Neuronal stem cell (in vitro differentiated cells): ENCODE measurements around the gene MEF2A.

Source experiments
- DNase-seq: peaks from one replicate; pipeline ENCODE4 v3.0.0-alpha.2; 2013; ENCODE audit warnings: low spot score
- H2AFZ ChIP-seq: one replicate; pipeline ENCODE4 v1.6.1; 2013; ENCODE audit warnings: mild to moderate bottlenecking, low read length, inconsistent platforms
- H2AK5ac ChIP-seq: 2 replicates; pipeline ENCODE4 v1.6.1; 2013; ENCODE audit warnings: low read depth, mild to moderate bottlenecking, inconsistent platforms, low read length, moderate library complexity, mixed read lengths
- H2BK120ac ChIP-seq: 2 replicates; pipeline ENCODE4 v1.6.1; 2013; ENCODE audit warnings: low read depth, mild to moderate bottlenecking, inconsistent platforms, low read length, moderate library complexity, mixed read lengths
- H2BK12ac ChIP-seq: one replicate; pipeline ENCODE4 v1.6.1; 2013; ENCODE audit warnings: low read length, inconsistent platforms
- H2BK15ac ChIP-seq: 2 replicates; pipeline ENCODE4 v1.6.1; 2013; ENCODE audit warnings: mild to moderate bottlenecking, low read length, inconsistent platforms, mixed read lengths
- H2BK5ac ChIP-seq: one replicate; pipeline ENCODE4 v1.6.1; 2013; ENCODE audit warnings: inconsistent platforms, mild to moderate bottlenecking, low read length, moderate library complexity
- H3K14ac ChIP-seq: one replicate; pipeline ENCODE4 v1.6.1; 2013; ENCODE audit warnings: low read length, inconsistent platforms
- H3K18ac ChIP-seq: 2 replicates; pipeline ENCODE4 v1.6.1; 2013; ENCODE audit warnings: low read length, inconsistent platforms
- H3K23ac ChIP-seq: 2 replicates; pipeline ENCODE4 v1.6.1; 2013; ENCODE audit warnings: low read depth, mild to moderate bottlenecking, mixed read lengths, low read length, inconsistent platforms; ENCODE audit not compliant: poor library complexity
- H3K27ac ChIP-seq: replicated peaks from 3 replicates; pipeline ENCODE4 v1.5.1; 2013; ENCODE audit warnings: low read length, inconsistent platforms
- H3K27me3 ChIP-seq, 3 experiments: 2 replicates each; pipeline ENCODE4 v1.6.1; 2013; ENCODE audit warnings: low read length in 3 of 3, mild to moderate bottlenecking in 2 of 3, inconsistent platforms in 1 of 3, low read depth in 1 of 3, mixed read lengths in 1 of 3, moderate library complexity in 1 of 3; ENCODE audit not compliant: control insufficient read depth in 3 of 3, insufficient read depth in 3 of 3
- H3K36me3 ChIP-seq, 2 donors: replicated peaks in 1 of 2; 2 replicates each; pipeline ENCODE4 v1.6.1; 2013; ENCODE audit warnings: low read length in 2 of 2; ENCODE audit not compliant: control insufficient read depth in 2 of 2, insufficient read depth in 2 of 2
- H3K4ac ChIP-seq: 2 replicates; pipeline ENCODE4 v1.6.1; 2013; ENCODE audit warnings: inconsistent platforms, mild to moderate bottlenecking, low read length, moderate library complexity
- H3K4me1 ChIP-seq, 2 donors: 1 replicate in 1 of 2; 2 replicates in 1 of 2; pipeline ENCODE4 v1.6.1; 2013; ENCODE audit warnings: low read length in 2 of 2, low read depth in 1 of 2; ENCODE audit not compliant: control insufficient read depth in 2 of 2, insufficient read depth in 1 of 2
- H3K4me2 ChIP-seq: one replicate; pipeline ENCODE4 v1.6.1; 2013; ENCODE audit warnings: mild to moderate bottlenecking, low read length, inconsistent platforms; ENCODE audit not compliant: insufficient read depth, poor library complexity, severe bottlenecking
- H3K4me3 ChIP-seq, 2 donors: 2 replicates each; pipeline ENCODE4 v1.5.1; 2013; ENCODE audit warnings: low read length in 2 of 2, mild to moderate bottlenecking in 2 of 2, inconsistent platforms in 1 of 2, moderate library complexity in 1 of 2
- H3K79me1 ChIP-seq: one replicate; pipeline ENCODE4 v1.6.1; 2013; ENCODE audit warnings: low read depth, mild to moderate bottlenecking, inconsistent platforms, low read length, moderate library complexity
- H3K9ac ChIP-seq: one replicate; pipeline ENCODE4 v1.6.1; 2013; ENCODE audit warnings: mild to moderate bottlenecking, low read depth, low read length, inconsistent platforms; ENCODE audit not compliant: poor library complexity
- H3K9me3 ChIP-seq, 2 donors: replicated peaks in 1 of 2; 2 replicates each; pipeline versions ENCODE3 to v1.6.1; 2013; ENCODE audit warnings: low read length in 2 of 2, mild to moderate bottlenecking in 2 of 2, inconsistent platforms in 1 of 2, low read depth in 1 of 2, mixed read lengths in 1 of 2, moderate library complexity in 1 of 2; ENCODE audit not compliant: control insufficient read depth in 2 of 2, insufficient read depth in 1 of 2
- H4K8ac ChIP-seq: one replicate; pipeline ENCODE4 v1.6.1; 2013; ENCODE audit warnings: low read depth, mild to moderate bottlenecking, inconsistent platforms, low read length, moderate library complexity
- H4K91ac ChIP-seq: one replicate; pipeline ENCODE4 v1.6.1; 2013; ENCODE audit warnings: low read length, low read depth, mild to moderate bottlenecking, inconsistent platforms; ENCODE audit not compliant: poor library complexity
- WGBS, 2 donors: extraction: QIAGEN DNeasy Blood & Tissue Kit; methylation state at CpG; one replicate each; pipeline ENCODE4 v1.1.7; 2013; ENCODE audit warnings: missing lambda C conversion rate in 2 of 2, mixed read lengths in 1 of 2; ENCODE audit not compliant: insufficient read length in 2 of 2, insufficient replicate concordance in 1 of 2; ENCODE audit errors: extremely low coverage in 2 of 2; 5-methylcytosine and 5-hydroxymethylcytosine counted together

Gene MEF2A

GRCh38 chr15:99702895-99703602, 137.3 kb downstream of the MEF2A start:
- Histone ChIP-seq H2BK15ac (no peak overlapping the region), H3K9ac (no peak overlapping the region), H3K4me3 (no peak overlapping the region), H3K4me1 (peaks cover 0 to 5% of the 10 kb centered on the region in 2 donors), H3K14ac (no peak overlapping the region), H2BK5ac (no peak overlapping the region), H3K4ac (no peak overlapping the region), H3K4me2 (no peak overlapping the region), H2BK120ac (no peak overlapping the region), H4K8ac (no peak overlapping the region), H3K9me3 (no peaks in the 10 kb centered on the region), H3K36me3 (peaks cover 0 to 20% of the 10 kb centered on the region in 2 donors), H4K91ac (no peak overlapping the region), H3K18ac (no peak overlapping the region), H2AK5ac (no peak overlapping the region), H2BK12ac (no peak overlapping the region), H2AFZ (no peak overlapping the region), H3K23ac (no peak overlapping the region), H3K27ac (no peak overlapping the region), H3K27me3 (no peaks in the 10 kb centered on the region), H3K79me1 (no peaks in the 10 kb centered on the region)
- DNase-seq, result no peak
- no CpG with 5 or more reads among the region's 4 CpGs for WGBS, 2 donors

GRCh38 chr15:99703603-99704443, 138.0 kb downstream of the MEF2A start:
- no peak overlapping the region for H3K4me3 ChIP-seq
- H2BK5ac ChIP-seq, result no peak overlapping the region
- no peak overlapping the region for H2AFZ ChIP-seq
- no peak overlapping the region for H3K4ac ChIP-seq
- no peak overlapping the region for H3K27ac ChIP-seq
- no peak overlapping the region for H2BK15ac ChIP-seq
- no peak overlapping the region for H3K14ac ChIP-seq
- H3K18ac ChIP-seq, result no peak overlapping the region
- no peaks in the 10 kb centered on the region for H3K9me3 ChIP-seq
- peaks cover 0 to 5% of the 10 kb centered on the region in 2 donors for H3K4me1 ChIP-seq
- H4K91ac ChIP-seq, result no peak overlapping the region
- H2BK120ac ChIP-seq, result no peak overlapping the region
- H3K4me2 ChIP-seq, result no peak overlapping the region
- no peak overlapping the region for H3K23ac ChIP-seq
- no peak for DNase-seq
- no peak overlapping the region for H3K9ac ChIP-seq
- no peak overlapping the region for H4K8ac ChIP-seq
- H2AK5ac ChIP-seq, result no peak overlapping the region
- no peaks in the 10 kb centered on the region for H3K27me3 ChIP-seq
- peaks cover 2 to 24% of the 10 kb centered on the region in 2 donors for H3K36me3 ChIP-seq
- H3K79me1 ChIP-seq, result no peaks in the 10 kb centered on the region
- H2BK12ac ChIP-seq, result no peak overlapping the region
- no CpG with 5 or more reads among the region's 7 CpGs for WGBS, 2 donors

DNA sequence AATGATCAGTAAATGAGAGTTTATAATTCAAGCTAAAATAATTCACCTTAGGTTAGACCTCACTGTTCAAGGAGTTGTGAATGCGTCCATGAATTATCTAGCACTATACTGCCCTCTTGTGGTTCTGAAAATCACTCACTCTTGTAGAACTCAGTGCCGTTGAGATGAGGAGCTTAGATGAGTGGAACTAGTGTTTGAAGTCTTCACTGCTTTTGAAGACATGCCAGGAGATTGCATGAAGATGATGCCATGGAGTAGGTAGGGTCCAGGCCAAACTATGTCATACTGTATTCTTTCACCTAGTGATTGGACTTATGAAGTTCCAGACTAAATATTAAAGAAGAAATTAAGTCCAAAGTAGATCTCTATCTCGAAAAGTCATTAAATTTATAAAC, 138.7 kb downstream of the MEF2A start:
- Histone ChIP-seq H3K14ac (no peak overlapping the region), H3K27ac (no peak overlapping the region)
- DNase-seq, result peak; percentile 65

More for the DNA sequence above, 138.7 kb downstream of the MEF2A start:
- Histone ChIP-seq H3K9ac (no peak overlapping the region), H2BK5ac (no peak overlapping the region), H3K36me3 (peaks cover 2 to 29% of the 10 kb centered on the region in 2 donors), H3K4ac (no peak overlapping the region), H4K91ac (no peak overlapping the region), H3K18ac (no peak overlapping the region), H3K4me3 (no peak overlapping the region), H2BK12ac (no peak overlapping the region), H3K27me3 (no peaks in the 10 kb centered on the region), H2AFZ (no peak overlapping the region), H4K8ac (no peak overlapping the region), H3K4me1 (peaks cover 0 to 5% of the 10 kb centered on the region in 2 donors), H3K23ac (no peak overlapping the region), H3K4me2 (no peak overlapping the region), H3K9me3 (no peaks in the 10 kb centered on the region), H3K79me1 (no peaks in the 10 kb centered on the region), H2BK120ac (no peak overlapping the region), H2AK5ac (no peak overlapping the region), H2BK15ac (no peak overlapping the region)
- no CpG with 5 or more reads among the region's 3 CpGs for WGBS, 2 donors
